Measurements from ENCODE around the gene PLPPR3. TPM values are rescaled to one million over a fixed set of nuclear protein-coding genes. Genes with fewer than 3 reads are reported as not detected.

The PLPPR3 gene
- total RNA-seq, 1 experiment from 2014 or later: 57.9 TPM

- H4K91ac ChIP-seq (ENCODE audit: insufficient read length, low read depth, low read length): no peak overlapping the region
- Mint-ChIP-seq H3K36me3 (ENCODE audit: insufficient read depth in 1 of 3, low read depth in 3 of 3) (peaks cover 49 to 73% (median 69%) of the 10 kb centered on the region in 3 experiments; a peak in 6 of 7 replicates), H3K4me1 (peaks cover 23 to 36% of the 10 kb centered on the region in 2 experiments), H3K27me3 (ENCODE audit: low read depth) (no peaks in the 10 kb centered on the region), H3K9me3 (no peaks in the 10 kb centered on the region), H3K4me3 (peak overlapping the region; percentile 30 to 48), H3K27ac (peak overlapping the region; percentile 48 to 91 (median 70); a peak in 5 of 7 replicates)
- H3K9ac ChIP-seq (ENCODE audit: extremely low read depth, insufficient read length, low read length): no peak overlapping the region
- H4K8ac ChIP-seq (replicated peaks; ENCODE audit: insufficient read length, low read depth, low read length): no peak overlapping the region
- WGBS (ENCODE audit: extremely low coverage, insufficient read length, low lambda C conversion rate): no CpG with 5 or more reads among the region's 23 CpGs
- H3K27ac ChIP-seq (ENCODE audit: insufficient read length, low read depth, low read length): no peak overlapping the region
- H3K23ac ChIP-seq (ENCODE audit: insufficient read length, low read depth, low read length): no peak overlapping the region
- no peak overlapping the region for H2BK15ac ChIP-seq (ENCODE audit: low read depth, low read length)
- H3K27me3 ChIP-seq (ENCODE audit: insufficient read depth, low read length): no peaks in the 10 kb centered on the region
- H3K79me1 ChIP-seq (ENCODE audit: insufficient read depth, low read depth, low read length, poor library complexity, severe bottlenecking): peaks cover 13% of the 10 kb centered on the region
- H2AK5ac ChIP-seq (ENCODE audit: insufficient read length, low read length): no peak overlapping the region
- H2BK120ac ChIP-seq (ENCODE audit: low read depth, low read length, poor library complexity, severe bottlenecking): no peak overlapping the region
- peaks cover 4% of the 10 kb centered on the region for H4K20me1 ChIP-seq (ENCODE audit: control insufficient read depth, insufficient read depth, insufficient read length)
- DNase-seq: peak; percentile 30
- no peaks in the 10 kb centered on the region; the same call in 1 of the 2 replicates for H3K4me1 ChIP-seq (ENCODE audit: insufficient read depth, low read length)
- TF ChIP-seq CTCF (conservative IDR thresholded peaks at IDR 0.05): no peak
- no peak overlapping the region for H3T11ph ChIP-seq (ENCODE audit: low read length)
- H3K23me2 ChIP-seq (ENCODE audit: insufficient read length, low read depth, low read length, poor library complexity, severe bottlenecking): peaks cover 9% of the 10 kb centered on the region
- H2BK5ac ChIP-seq (ENCODE audit: insufficient read length, low read length): no peak overlapping the region
- no peak overlapping the region for H3K4me2 ChIP-seq (ENCODE audit: insufficient read depth, insufficient read length, low read length)
- no peak overlapping the region for H4K5ac ChIP-seq (ENCODE audit: insufficient read length, low read depth, low read length)
- H3K79me2 ChIP-seq (ENCODE audit: insufficient read depth, low read length): peaks cover 63% of the 10 kb centered on the region
- no peak overlapping the region for H2AFZ ChIP-seq (ENCODE audit: low read length)
- H3K18ac ChIP-seq (ENCODE audit: insufficient read length, low read depth, low read length): no peak overlapping the region
- no peaks in the 10 kb centered on the region for H3K9me3 ChIP-seq (ENCODE audit: control insufficient read depth, low read depth, low read length)
- H2BK20ac ChIP-seq (ENCODE audit: low read depth, low read length, poor library complexity, severe bottlenecking): no peak overlapping the region
- H3K4ac ChIP-seq (ENCODE audit: low read depth, low read length): no peak overlapping the region
- peak overlapping the region; percentile 5; the same call in 1 of the 2 replicates for H3K14ac ChIP-seq (ENCODE audit: insufficient read depth, low read length)
- H3K56ac ChIP-seq (ENCODE audit: insufficient read length, low read depth, low read length): no peak overlapping the region
- no peak overlapping the region for H2BK12ac ChIP-seq (ENCODE audit: insufficient read length, low read depth, low read length)
These were observed 19.8 kb downstream of the PLPPR3 start for GRCh38 chr19:801861-802497.

Measured in H9 (cell line).